ENCODE results near the gene UVRAG. TPM values are rescaled to one million over a fixed set of nuclear protein-coding genes. Genes with fewer than 3 reads are reported as not detected.

Gene UVRAG
- 3.3 TPM for polyA plus RNA-seq (2013, experiment 1 of 2)
- 2.8 TPM for polyA plus RNA-seq (2013, experiment 2 of 2)

DNA sequence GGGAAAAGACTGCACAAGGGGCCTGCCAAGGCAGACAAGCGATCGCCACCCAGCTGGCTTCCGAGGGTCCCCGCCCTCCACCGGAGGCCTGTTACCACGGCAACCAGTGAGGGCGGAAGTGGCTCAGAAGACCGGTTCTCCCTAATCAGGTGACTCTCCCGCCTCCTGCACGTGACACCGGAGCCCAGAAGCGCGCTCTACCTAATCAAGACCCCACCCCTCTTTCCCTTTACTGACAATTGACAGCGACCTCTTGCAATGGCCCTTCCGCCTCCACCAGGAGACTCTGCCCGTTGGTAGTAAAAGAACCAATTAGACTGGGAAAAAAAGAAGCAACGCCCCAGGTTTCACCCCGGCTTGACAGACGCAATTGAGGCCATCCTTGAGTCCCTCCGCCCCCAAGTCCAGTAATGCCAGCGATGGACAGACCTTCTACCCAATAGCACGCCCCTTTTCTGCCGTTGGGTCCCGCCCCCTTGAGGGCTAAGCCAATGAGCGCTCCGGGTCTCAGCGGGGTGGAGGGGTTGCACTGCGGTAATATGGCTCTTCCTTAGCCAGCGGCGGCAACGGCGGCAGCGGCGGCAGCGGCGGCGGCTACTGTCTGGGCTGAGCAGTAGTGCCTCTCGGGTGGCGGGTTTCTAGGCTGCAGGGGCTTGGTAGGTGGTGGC, at the start of gene UVRAG:
UVRAG (plus strand) TSS at position 534 of the 668 bp plus-strand sequence. CDS start 198 bp downstream, outside the sequence.
- peak within 1 kb of the TSS; percentile 72 for H3K27ac ChIP-seq (ENCODE audit: low read depth, low read length)
- H3K4me2 ChIP-seq (ENCODE audit: low read length) = peak within 1 kb of the TSS; percentile 93

DNA sequence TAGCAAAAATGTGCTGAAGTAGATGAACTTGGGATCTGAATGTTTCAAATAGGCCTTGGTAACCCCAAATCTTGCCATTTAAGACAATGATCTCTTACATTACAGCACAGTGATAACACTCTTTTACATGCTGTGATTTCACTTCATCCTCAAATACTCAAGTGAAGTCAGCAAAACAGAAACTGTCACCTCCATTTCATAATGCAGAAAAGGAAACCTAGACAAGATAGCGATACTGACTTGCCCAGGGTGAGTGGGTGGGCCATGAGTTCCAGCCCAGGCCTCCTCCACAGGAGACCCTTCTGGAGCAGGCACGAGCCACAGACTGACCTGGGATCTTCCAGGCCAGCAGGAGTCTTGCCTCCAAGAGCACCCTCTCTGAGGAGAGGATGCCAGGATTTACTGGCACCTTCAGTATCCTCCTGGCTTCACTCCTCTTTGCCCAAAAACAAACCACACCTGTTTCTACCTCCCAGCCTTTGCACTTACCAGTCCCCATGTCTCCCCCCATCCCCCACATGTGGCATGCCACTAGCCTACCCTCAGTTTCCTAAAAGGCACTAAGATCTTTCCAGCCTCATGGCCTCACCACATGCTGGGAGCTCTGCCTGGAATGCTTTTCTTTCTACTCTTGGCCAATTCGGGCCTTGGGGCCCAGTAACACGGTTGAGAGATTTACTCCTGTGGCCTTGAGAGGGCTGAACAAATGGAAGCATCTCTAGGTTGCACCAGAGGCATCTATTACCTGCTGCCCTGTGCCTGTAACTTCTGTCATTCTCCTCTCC, 48.4 kb upstream of the UVRAG start:
- H2BK15ac ChIP-seq (replicated peaks; ENCODE audit: low read depth) = no peak overlapping the region
- H3K36me3 ChIP-seq (ENCODE audit: control insufficient read depth, insufficient read depth, low read length) = no peaks in the 10 kb centered on the region
- no peak overlapping the region for H2BK5ac ChIP-seq (ENCODE audit: low read length)
- no peak overlapping the region for H4K8ac ChIP-seq (ENCODE audit: low read depth, low read length)
- no peak overlapping the region for H3K4me3 ChIP-seq (ENCODE audit: low read length)
- H2BK120ac ChIP-seq (ENCODE audit: low read depth, low read length) = no peak overlapping the region
- no peak overlapping the region for H3K4me2 ChIP-seq (ENCODE audit: low read length)
- no peaks in the 10 kb centered on the region for H3K79me1 ChIP-seq (ENCODE audit: low read length)
- H3K79me2 ChIP-seq (ENCODE audit: control insufficient read depth, insufficient read depth, low read length) = no peaks in the 10 kb centered on the region
- H3K56ac ChIP-seq (ENCODE audit: low read length) = no peak overlapping the region
- no peak overlapping the region for H3K27ac ChIP-seq (ENCODE audit: low read depth, low read length)
- no CpG with 5 or more reads among the region's 4 CpGs for WGBS (ENCODE audit: extremely low coverage, insufficient coverage, low lambda C conversion rate)
- H4K5ac ChIP-seq (ENCODE audit: low read length) = no peak overlapping the region
- H2AK5ac ChIP-seq (ENCODE audit: low read length) = no peak overlapping the region
- no peak for DNase-seq
- H3K27me3 ChIP-seq (ENCODE audit: insufficient read depth, low read length, poor library complexity) = no peaks in the 10 kb centered on the region
- no peak overlapping the region for H3K9ac ChIP-seq (ENCODE audit: low read length)
- H3K4me1 ChIP-seq (ENCODE audit: control insufficient read depth, low read depth, low read length) = peaks cover 14% of the 10 kb centered on the region
- H3K4ac ChIP-seq (ENCODE audit: low read depth, low read length) = no peak overlapping the region
- no peak overlapping the region for H3K23ac ChIP-seq (ENCODE audit: low read length)
- no peak overlapping the region for H3K18ac ChIP-seq (ENCODE audit: low read length)

More for the DNA sequence above, at the start of gene UVRAG:
- H2BK5ac ChIP-seq (ENCODE audit: low read length) = no peak within 1 kb of the TSS
- no peak within 1 kb of the TSS for H4K5ac ChIP-seq (ENCODE audit: low read length)
- H3K4me1 ChIP-seq (ENCODE audit: control insufficient read depth, low read depth, low read length) = no peaks in the 10 kb centered on the region
- H3K23ac ChIP-seq (ENCODE audit: low read length) = no peak within 1 kb of the TSS
- H3K56ac ChIP-seq (ENCODE audit: low read length) = peak within 1 kb of the TSS; percentile 89
- H3K9ac ChIP-seq (ENCODE audit: low read length) = peak within 1 kb of the TSS; percentile 82
- H2BK120ac ChIP-seq (ENCODE audit: low read depth, low read length) = no peak within 1 kb of the TSS
- H2AK5ac ChIP-seq (ENCODE audit: low read length) = no peak within 1 kb of the TSS
- H2BK15ac ChIP-seq (replicated peaks; ENCODE audit: low read depth) = no peak within 1 kb of the TSS
- H3K4me3 ChIP-seq (ENCODE audit: low read length) = peak within 1 kb of the TSS; percentile 78
- H3K18ac ChIP-seq (ENCODE audit: low read length) = peak within 1 kb of the TSS; percentile 65
- no peaks in the 10 kb centered on the region for H3K27me3 ChIP-seq (ENCODE audit: insufficient read depth, low read length, poor library complexity)
- no CpG with 5 or more reads among the region's 39 CpGs for WGBS (ENCODE audit: extremely low coverage, insufficient coverage, low lambda C conversion rate)
- H3K79me1 ChIP-seq (ENCODE audit: low read length) = peaks cover 1% of the 10 kb centered on the region
- peak within 1 kb of the TSS; percentile 62 for H3K4ac ChIP-seq (ENCODE audit: low read depth, low read length)
- H3K79me2 ChIP-seq (ENCODE audit: control insufficient read depth, insufficient read depth, low read length) = peaks cover 4% of the 10 kb centered on the region
- DNase-seq = peak; percentile 100
- H3K36me3 ChIP-seq (ENCODE audit: control insufficient read depth, insufficient read depth, low read length) = no peaks in the 10 kb centered on the region
- no peak within 1 kb of the TSS for H4K8ac ChIP-seq (ENCODE audit: low read depth, low read length)

GRCh38 chr11:75767228-75767572, 47.8 kb upstream of the UVRAG start:
- Histone ChIP-seq H4K5ac (ENCODE audit: low read length) (no peak overlapping the region), H2BK120ac (ENCODE audit: low read depth, low read length) (no peak overlapping the region), H3K27ac (ENCODE audit: low read depth, low read length) (no peak overlapping the region), H3K23ac (ENCODE audit: low read length) (no peak overlapping the region), H2BK15ac (replicated peaks; ENCODE audit: low read depth) (no peak overlapping the region), H2AK5ac (ENCODE audit: low read length) (no peak overlapping the region), H2BK5ac (ENCODE audit: low read length) (no peak overlapping the region), H3K27me3 (ENCODE audit: insufficient read depth, low read length, poor library complexity) (no peaks in the 10 kb centered on the region), H3K79me1 (ENCODE audit: low read length) (no peaks in the 10 kb centered on the region), H3K18ac (ENCODE audit: low read length) (no peak overlapping the region), H3K4me1 (ENCODE audit: control insufficient read depth, low read depth, low read length) (peaks cover 14% of the 10 kb centered on the region), H3K79me2 (ENCODE audit: control insufficient read depth, insufficient read depth, low read length) (no peaks in the 10 kb centered on the region), H4K8ac (ENCODE audit: low read depth, low read length) (no peak overlapping the region), H3K4me3 (ENCODE audit: low read length) (no peak overlapping the region), H3K4ac (ENCODE audit: low read depth, low read length) (no peak overlapping the region), H3K36me3 (ENCODE audit: control insufficient read depth, insufficient read depth, low read length) (no peaks in the 10 kb centered on the region), H3K4me2 (ENCODE audit: low read length) (no peak overlapping the region), H3K9ac (ENCODE audit: low read length) (no peak overlapping the region), H3K56ac (ENCODE audit: low read length) (peak overlapping the region; percentile 63)
- peak; percentile 70 for DNase-seq
- no CpG with 5 or more reads among the region's 6 CpGs for whole genome bisulfite sequencing (ENCODE audit: extremely low coverage, insufficient coverage, low lambda C conversion rate)

- Histone ChIP-seq H3K56ac (ENCODE audit: low read length) (no peak overlapping the region), H2BK15ac (replicated peaks; ENCODE audit: low read depth) (no peak overlapping the region), H3K36me3 (ENCODE audit: control insufficient read depth, insufficient read depth, low read length) (no peaks in the 10 kb centered on the region), H3K4me3 (ENCODE audit: low read length) (no peak overlapping the region), H2BK5ac (ENCODE audit: low read length) (no peak overlapping the region), H2AK5ac (ENCODE audit: low read length) (no peak overlapping the region), H4K5ac (ENCODE audit: low read length) (no peak overlapping the region), H3K4me1 (ENCODE audit: control insufficient read depth, low read depth, low read length) (peaks cover 14% of the 10 kb centered on the region), H3K23ac (ENCODE audit: low read length) (no peak overlapping the region), H3K4me2 (ENCODE audit: low read length) (no peak overlapping the region), H3K27ac (ENCODE audit: low read depth, low read length) (no peak overlapping the region), H3K4ac (ENCODE audit: low read depth, low read length) (peak overlapping the region; percentile 77), H3K27me3 (ENCODE audit: insufficient read depth, low read length, poor library complexity) (no peaks in the 10 kb centered on the region), H3K79me1 (ENCODE audit: low read length) (no peaks in the 10 kb centered on the region), H3K9ac (ENCODE audit: low read length) (no peak overlapping the region), H4K8ac (ENCODE audit: low read depth, low read length) (no peak overlapping the region), H3K79me2 (ENCODE audit: control insufficient read depth, insufficient read depth, low read length) (no peaks in the 10 kb centered on the region), H3K18ac (ENCODE audit: low read length) (peak overlapping the region; percentile 60), H2BK120ac (ENCODE audit: low read depth, low read length) (no peak overlapping the region)
- no peak for DNase-seq
- no CpG with 5 or more reads among the region's 1 CpG for WGBS (ENCODE audit: extremely low coverage, insufficient coverage, low lambda C conversion rate)
Observed at GRCh38 chr11:75767793-75768111, 47.3 kb upstream of the UVRAG start.

- no peaks in the 10 kb centered on the region for H3K79me2 ChIP-seq (ENCODE audit: control insufficient read depth, insufficient read depth, low read length)
- peak within 1 kb of the TSS; percentile 42 for H3K9ac ChIP-seq (ENCODE audit: low read length)
- H4K8ac ChIP-seq (ENCODE audit: low read depth, low read length) = no peak within 1 kb of the TSS
- H2BK120ac ChIP-seq (ENCODE audit: low read depth, low read length) = peak within 1 kb of the TSS; percentile 46
- H2AK5ac ChIP-seq (ENCODE audit: low read length) = peak within 1 kb of the TSS; percentile 41
- H3K79me1 ChIP-seq (ENCODE audit: low read length) = no peaks in the 10 kb centered on the region
- H3K4me3 ChIP-seq (ENCODE audit: low read length) = no peak within 1 kb of the TSS
- peak within 1 kb of the TSS; percentile 60 for H3K18ac ChIP-seq (ENCODE audit: low read length)
- no peaks in the 10 kb centered on the region for H3K27me3 ChIP-seq (ENCODE audit: insufficient read depth, low read length, poor library complexity)
- H3K4me1 ChIP-seq (ENCODE audit: control insufficient read depth, low read depth, low read length) = peaks cover 14% of the 10 kb centered on the region
- H3K36me3 ChIP-seq (ENCODE audit: control insufficient read depth, insufficient read depth, low read length) = no peaks in the 10 kb centered on the region
- WGBS (ENCODE audit: extremely low coverage, insufficient coverage, low lambda C conversion rate) = no CpG with 5 or more reads among the region's 66 CpGs
- H3K4me2 ChIP-seq (ENCODE audit: low read length) = peak within 1 kb of the TSS; percentile 34
- DNase-seq = peak; percentile 85
- H2BK15ac ChIP-seq (replicated peaks; ENCODE audit: low read depth) = no peak within 1 kb of the TSS
- no peak within 1 kb of the TSS for H2BK5ac ChIP-seq (ENCODE audit: low read length)
- no peak within 1 kb of the TSS for H3K27ac ChIP-seq (ENCODE audit: low read depth, low read length)
- peak within 1 kb of the TSS; percentile 71 for H3K56ac ChIP-seq (ENCODE audit: low read length)
- peak within 1 kb of the TSS; percentile 77 for H3K4ac ChIP-seq (ENCODE audit: low read depth, low read length)
- H3K23ac ChIP-seq (ENCODE audit: low read length) = no peak within 1 kb of the TSS
- H4K5ac ChIP-seq (ENCODE audit: low read length) = no peak within 1 kb of the TSS
Observed at GRCh38 chr11:75768112-75768908, 46.7 kb upstream of the UVRAG start, which contains the start of gene DGAT2. TSS of gene DGAT2 (plus strand) at chr11:75768778. CDS start at chr11:75768992, 214 bp downstream.
